Measurements from ENCODE around the gene PDE1A. TPM values are rescaled to one million over a fixed set of nuclear protein-coding genes. Genes with fewer than 3 reads are reported as not detected.

The PDE1A gene
- total RNA-seq, 4 donors from 2014 or later: 2.3 to 9.2 (median 3.2) TPM

- TF ChIP-seq, protein P1, sequence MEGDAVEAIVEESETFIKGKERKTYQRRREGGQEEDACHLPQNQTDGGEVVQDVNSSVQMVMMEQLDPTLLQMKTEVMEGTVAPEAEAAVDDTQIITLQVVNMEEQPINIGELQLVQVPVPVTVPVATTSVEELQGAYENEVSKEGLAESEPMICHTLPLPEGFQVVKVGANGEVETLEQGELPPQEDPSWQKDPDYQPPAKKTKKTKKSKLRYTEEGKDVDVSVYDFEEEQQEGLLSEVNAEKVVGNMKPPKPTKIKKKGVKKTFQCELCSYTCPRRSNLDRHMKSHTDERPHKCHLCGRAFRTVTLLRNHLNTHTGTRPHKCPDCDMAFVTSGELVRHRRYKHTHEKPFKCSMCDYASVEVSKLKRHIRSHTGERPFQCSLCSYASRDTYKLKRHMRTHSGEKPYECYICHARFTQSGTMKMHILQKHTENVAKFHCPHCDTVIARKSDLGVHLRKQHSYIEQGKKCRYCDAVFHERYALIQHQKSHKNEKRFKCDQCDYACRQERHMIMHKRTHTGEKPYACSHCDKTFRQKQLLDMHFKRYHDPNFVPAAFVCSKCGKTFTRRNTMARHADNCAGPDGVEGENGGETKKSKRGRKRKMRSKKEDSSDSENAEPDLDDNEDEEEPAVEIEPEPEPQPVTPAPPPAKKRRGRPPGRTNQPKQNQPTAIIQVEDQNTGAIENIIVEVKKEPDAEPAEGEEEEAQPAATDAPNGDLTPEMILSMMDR (IDR thresholded peaks at IDR 0.05): no peak
- TF ChIP-seq POLR2A (IDR thresholded peaks at IDR 0.05): no peak
- H3K27me3 ChIP-seq: no peaks in the 10 kb centered on the region
- DNase-seq: no peak
- H3K4me3 ChIP-seq: no peak overlapping the region
- H3K36me3 ChIP-seq: no peaks in the 10 kb centered on the region
- no peak overlapping the region for H3K27ac ChIP-seq
- no peaks in the 10 kb centered on the region for H3K4me1 ChIP-seq
- H3K9me3 ChIP-seq: no peaks in the 10 kb centered on the region
- WGBS, 2 donors: 76 to 86% methylated on average over 4 of the region's 4 CpGs
- intact Hi-C loops (cut with DNase I): no loop called here
These were observed 10.6 kb downstream of the PDE1A start for GRCh38 chr2:182416191-182416590.

DNA sequence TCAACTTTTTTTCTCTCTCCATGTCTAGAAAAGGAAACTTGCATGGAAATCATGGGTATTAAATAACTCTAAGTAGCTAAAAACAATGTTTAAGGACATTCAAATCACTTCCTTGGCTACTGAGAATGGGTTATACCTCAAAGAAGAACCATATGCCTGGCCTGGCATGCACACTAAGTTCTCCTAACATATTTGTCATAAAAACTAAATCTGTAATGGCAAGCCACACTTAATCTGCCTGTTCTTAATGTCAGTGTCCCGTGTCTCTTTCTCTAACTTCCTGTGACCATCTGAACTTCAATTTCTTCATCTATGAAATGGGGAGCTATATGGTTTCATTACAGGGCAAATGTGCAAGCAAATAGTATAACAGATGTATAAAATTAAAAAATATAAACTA lies 11.1 kb downstream of the PDE1A start:
- no peak overlapping the region for H3K27ac ChIP-seq

GRCh38 chr2:182412858-182413257 lies 14.0 kb downstream of the PDE1A start:
- no peak overlapping the region for H3K27ac ChIP-seq
- H3K4me3 ChIP-seq: no peak overlapping the region
- H3K4me1 ChIP-seq: no peaks in the 10 kb centered on the region
- H3K27me3 ChIP-seq: no peaks in the 10 kb centered on the region
- H3K9me3 ChIP-seq: no peaks in the 10 kb centered on the region
- TF ChIP-seq, protein P1 (IDR thresholded peaks at IDR 0.05): no peak
- TF ChIP-seq POLR2A (IDR thresholded peaks at IDR 0.05): no peak
- intact Hi-C loops (cut with DNase I): no loop called here
- no peaks in the 10 kb centered on the region for H3K36me3 ChIP-seq
- 60 to 90% methylated on average over 3 of the region's 3 CpGs for WGBS, 2 donors
- no peak for DNase-seq

More for the DNA sequence above, 11.1 kb downstream of the PDE1A start:
- no peaks in the 10 kb centered on the region for H3K9me3 ChIP-seq
- no peak overlapping the region for H3K4me3 ChIP-seq
- TF ChIP-seq, protein P1 (IDR thresholded peaks at IDR 0.05): no peak
- no peak for TF ChIP-seq POLR2A (IDR thresholded peaks at IDR 0.05)
- no peak for DNase-seq
- no peaks in the 10 kb centered on the region for H3K4me1 ChIP-seq
- no peaks in the 10 kb centered on the region for H3K36me3 ChIP-seq
- no peaks in the 10 kb centered on the region for H3K27me3 ChIP-seq
- intact Hi-C loops (cut with DNase I): no loop called here
- 58 to 75% methylated on average over 1 of the region's 1 CpG for WGBS, 2 donors

DNA sequence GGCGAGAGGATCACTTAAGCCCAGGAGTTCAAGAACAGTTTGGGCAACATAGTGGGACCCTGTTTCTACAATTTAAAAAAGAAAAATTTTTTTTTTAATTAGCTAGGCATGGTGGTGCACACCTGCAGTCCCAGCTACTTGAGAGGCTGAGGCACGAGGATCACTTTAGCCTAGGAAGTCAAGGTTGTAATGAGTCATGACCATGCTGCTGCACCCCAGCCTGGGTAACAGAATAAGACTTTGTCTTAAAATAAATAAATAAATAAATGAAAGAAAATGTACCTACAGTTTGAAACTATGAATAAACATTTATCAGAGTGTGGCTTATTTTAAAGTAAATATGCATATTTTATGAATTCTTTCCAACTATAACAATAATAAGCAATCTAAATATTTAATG lies 16.7 kb downstream of the PDE1A start:
- intact Hi-C loops (cut with DNase I): no loop called here
- Histone ChIP-seq H3K27me3 (no peaks in the 10 kb centered on the region), H3K4me3 (no peak overlapping the region), H3K9me3 (no peaks in the 10 kb centered on the region), H3K36me3 (no peaks in the 10 kb centered on the region), H3K27ac (no peak overlapping the region), H3K4me1 (no peaks in the 10 kb centered on the region)
- no peak for DNase-seq
- no peak for TF ChIP-seq POLR2A (IDR thresholded peaks at IDR 0.05)
- TF ChIP-seq, protein P1 (IDR thresholded peaks at IDR 0.05): no peak
- WGBS, 2 donors: 79 to 82% methylated on average over 2 of the region's 2 CpGs

DNA sequence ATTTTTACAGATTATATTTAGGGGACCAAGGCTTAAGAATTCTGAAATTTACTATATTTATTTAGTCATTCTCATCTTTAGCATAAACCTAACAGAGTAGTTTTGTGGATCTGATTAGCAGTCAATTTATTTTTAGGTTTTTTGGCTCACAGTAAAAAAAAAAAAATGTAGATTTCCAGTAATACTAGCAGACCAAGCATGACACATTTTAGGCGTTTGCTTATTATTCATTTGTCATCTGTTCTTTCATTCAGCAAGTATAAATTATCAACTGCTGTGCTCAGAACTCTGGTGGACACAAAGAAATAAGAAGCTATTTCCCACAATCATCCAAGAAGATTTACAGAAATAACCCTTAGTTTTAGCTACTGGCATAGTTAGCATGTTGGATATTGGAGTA lies 20.6 kb downstream of the PDE1A start:
- H3K27me3 ChIP-seq: no peaks in the 10 kb centered on the region
- intact Hi-C loops (cut with DNase I): no loop called here

More for the DNA sequence above, 20.6 kb downstream of the PDE1A start:
- Histone ChIP-seq H3K4me3 (no peak overlapping the region), H3K9me3 (no peaks in the 10 kb centered on the region), H3K27ac (no peak overlapping the region), H3K4me1 (no peaks in the 10 kb centered on the region), H3K36me3 (no peaks in the 10 kb centered on the region)
- TF ChIP-seq POLR2A (IDR thresholded peaks at IDR 0.05): no peak
- TF ChIP-seq, protein P1 (IDR thresholded peaks at IDR 0.05): no peak
- 19 to 24% methylated on average over 1 of the region's 1 CpG for WGBS, 2 donors
- no peak for DNase-seq

All from esophagus squamous epithelium (tissue), 5 donors.